Loucy (cell line): Measurements from ENCODE around the gene ZBTB20.

Experiments
- H2AFZ ChIP-seq: fragments of 200-600 bp; sonication (generic); 2 replicates; pipeline ENCODE4 v1.6.0; 2016; ENCODE audit warnings: antibody characterized with exemption, mild to moderate bottlenecking, low read length, moderate library complexity
- H3F3A ChIP-seq: fragments of 200-600 bp; 2 replicates; pipeline ENCODE4 v1.6.0; 2016; ENCODE audit warnings: antibody characterized with exemption, low read depth, mild to moderate bottlenecking
- H3K27me3 ChIP-seq: fragments of 200-600 bp; sonication (generic); 2 replicates; pipeline ENCODE4 v1.6.1; 2014; ENCODE audit warnings: low read length, mild to moderate bottlenecking; ENCODE audit not compliant: insufficient read depth, poor library complexity, severe bottlenecking
- H3K36me3 ChIP-seq: fragments of 200-600 bp; sonication (generic); 2 replicates; pipeline ENCODE4 v1.6.1; 2016; ENCODE audit warnings: low read length; ENCODE audit not compliant: insufficient read depth
- H3K4me1 ChIP-seq: fragments of 200-600 bp; sonication (generic); 2 replicates; pipeline ENCODE4 v1.5.1; 2014; ENCODE audit warnings: low read length, mild to moderate bottlenecking; ENCODE audit not compliant: insufficient read depth, poor library complexity, severe bottlenecking
- H3K4me2 ChIP-seq: fragments of 200-600 bp; sonication (generic); 2 replicates; pipeline ENCODE4 v1.6.0; 2014; ENCODE audit warnings: antibody characterized with exemption, low read length, low read depth, mild to moderate bottlenecking; ENCODE audit not compliant: poor library complexity, severe bottlenecking
- H3K4me3 ChIP-seq: fragments of 200-600 bp; sonication (generic); 2 replicates; pipeline ENCODE4 v1.5.1; 2014; ENCODE audit warnings: low read length, mild to moderate bottlenecking, mixed read lengths; ENCODE audit not compliant: poor library complexity, severe bottlenecking
- H3K79me2 ChIP-seq: fragments of 200-600 bp; sonication (generic); 2 replicates; pipeline ENCODE4 v1.6.1; 2014; ENCODE audit warnings: low read length; ENCODE audit not compliant: insufficient read depth
- H3K9ac ChIP-seq: fragments of 200-600 bp; sonication (generic); 2 replicates; pipeline ENCODE4 v1.6.0; 2014; ENCODE audit warnings: mild to moderate bottlenecking, low read depth, low read length, moderate library complexity; ENCODE audit not compliant: poor library complexity, severe bottlenecking
- H3K9me2 ChIP-seq: fragments of 200-600 bp; sonication (generic); replicated peaks from 2 replicates; pipeline ENCODE4 v1.6.1; 2016; ENCODE audit warnings: low read depth, low read length, mixed read lengths
- H3K9me3 ChIP-seq: fragments of 200-600 bp; sonication (generic); 2 replicates; pipeline ENCODE4 v1.6.1; 2014; ENCODE audit warnings: mild to moderate bottlenecking, antibody characterized with exemption, low read length, low read depth; ENCODE audit not compliant: insufficient read depth
- H4K20me1 ChIP-seq: fragments of 200-600 bp; sonication (generic); 2 replicates; pipeline ENCODE4 v1.6.0; 2014; ENCODE audit warnings: antibody characterized with exemption, low read length, mild to moderate bottlenecking; ENCODE audit not compliant: insufficient read depth, poor library complexity, severe bottlenecking
- CTCF ChIP-seq: fragments of 200-600 bp; sonication (generic); conservative IDR thresholded peaks from 2 replicates; pipeline ENCODE4 v1.5.1; 2014; ENCODE audit warnings: mild to moderate bottlenecking, antibody characterized with exemption, low read length
- EZH2phosphoT487 ChIP-seq: fragments of 200-600 bp; IDR thresholded peaks from 2 replicates; pipeline ENCODE4 v1.6.1; 2018; ENCODE audit warnings: antibody characterized with exemption, mild to moderate bottlenecking, moderate library complexity, borderline replicate concordance

Gene ZBTB20

GRCh38 chr3:115146418-115147328 lies at the start of gene ZBTB20:
Gene ZBTB20 (minus strand): TSS chr3:115147288.
- Histone ChIP-seq H3K9ac (peak within 1 kb of the TSS; percentile 98), H3K79me2 (peaks cover 46% of the 10 kb centered on the region), H3K27me3 (no peaks in the 10 kb centered on the region), H2AFZ (peak within 1 kb of the TSS; percentile 92), H3K36me3 (no peaks in the 10 kb centered on the region), H3K4me1 (peaks cover 44% of the 10 kb centered on the region), H3K9me2 (no peaks in the 10 kb centered on the region), H3K4me2 (peak within 1 kb of the TSS; percentile 100), H3K9me3 (no peaks in the 10 kb centered on the region), H3K4me3 (peak within 1 kb of the TSS; percentile 98), H4K20me1 (peaks cover 15% of the 10 kb centered on the region), H3F3A (no peaks in the 10 kb centered on the region)
- TF ChIP-seq CTCF = no peak
- no peak for TF ChIP-seq EZH2phosphoT487

- no peak overlapping the region for H3K4me3 ChIP-seq
- H3F3A ChIP-seq = no peaks in the 10 kb centered on the region
- no peaks in the 10 kb centered on the region for H3K36me3 ChIP-seq
- H4K20me1 ChIP-seq = no peaks in the 10 kb centered on the region
- H3K4me1 ChIP-seq = no peaks in the 10 kb centered on the region
- TF ChIP-seq CTCF = no peak
- no peak for TF ChIP-seq EZH2phosphoT487
- no peak overlapping the region for H3K9ac ChIP-seq
- no peak overlapping the region for H3K4me2 ChIP-seq
- H3K9me3 ChIP-seq = peaks cover 15% of the 10 kb centered on the region; the same call in 1 of the 2 replicates
- no peaks in the 10 kb centered on the region for H3K9me2 ChIP-seq
- no peak overlapping the region for H2AFZ ChIP-seq
- no peaks in the 10 kb centered on the region for H3K79me2 ChIP-seq
- no peaks in the 10 kb centered on the region for H3K27me3 ChIP-seq
Measured at GRCh38 chr3:115194476-115194875, 47.4 kb upstream of the ZBTB20 start.

- Histone ChIP-seq H3K4me1 (peaks cover 6% of the 10 kb centered on the region), H3K4me2 (no peak overlapping the region), H3K27me3 (no peaks in the 10 kb centered on the region), H3K79me2 (no peaks in the 10 kb centered on the region), H3K4me3 (no peak overlapping the region), H4K20me1 (no peaks in the 10 kb centered on the region), H3K9me3 (peaks cover 15% of the 10 kb centered on the region; the same call in 1 of the 2 replicates), H3K9ac (no peak overlapping the region), H2AFZ (no peak overlapping the region), H3K9me2 (no peaks in the 10 kb centered on the region), H3K36me3 (no peaks in the 10 kb centered on the region), H3F3A (no peaks in the 10 kb centered on the region)
- TF ChIP-seq CTCF (no peak), EZH2phosphoT487 (no peak)
Measured at GRCh38 chr3:115190747-115191146, 43.7 kb upstream of the ZBTB20 start.
